ENCODE measurements around the gene NTMT2. TPM values are rescaled to one million over a fixed set of nuclear protein-coding genes. Genes with fewer than 3 reads are reported as not detected.

NTMT2 gene
- total RNA-seq, 1 donor from 2014 or later, result not detected

- intact Hi-C loops (cut with DNase I), result loop anchor here (10.0 kb wide), 1 partner anchor 447 kb away; the partner anchor contains the start of gene PRRX1
- no peak for TF ChIP-seq CTCF (IDR thresholded peaks at IDR 0.05)
- TF ChIP-seq POLR2AphosphoS5 (IDR thresholded peaks at IDR 0.05; ENCODE audit: insufficient read depth in 1 of 2, low read depth in 1 of 2), result no peak
- TF ChIP-seq POLR2A (IDR thresholded peaks at IDR 0.05), result no peak
- H3K4me3 ChIP-seq, result no peak overlapping the region
- no peaks in the 10 kb centered on the region for H3K27me3 ChIP-seq
- DNase-seq (ENCODE audit: extremely low spot score in 2 of 2), result no peak
- no peaks in the 10 kb centered on the region for H3K9me3 ChIP-seq
- H3K27ac ChIP-seq, result peak overlapping the region; percentile 48
- H3K4me1 ChIP-seq, result peaks cover 22% of the 10 kb centered on the region
- no peaks in the 10 kb centered on the region for H3K36me3 ChIP-seq
These were observed 72.5 kb downstream of the NTMT2 start for GRCh38 chr1:170218257-170218650.

Small RNAs within 50 kb of the gene (microRNA-seq; reads per million reads assigned to microRNA genes)
- gene MIR3119-1 (ENCODE audit: borderline number of aligned reads, borderline replicate concordance) (not detected), gene MIR3119-2 (ENCODE audit: borderline number of aligned reads, borderline replicate concordance) (not detected)

Small RNAs within 50 kb of the gene (small RNA-seq; reads per million reads assigned to genes)
- not detected for gene MIR3119-2

Other genes starting within 250 kb of the NTMT2 start
- gene KIFAP3, start 71.3 kb upstream of the NTMT2 start, total RNA-seq, result 30.0 TPM